WTC11 (cell line): ENCODE measurements around the gene SMC3. TPM values are rescaled to one million over a fixed set of nuclear protein-coding genes. Genes with fewer than 3 reads are reported as not detected.
A peak's percentile ranks its signal among the peaks of the same experiment; 100 is the strongest.
"Not testable (repeated sequence)": the region's sequence is repeated elsewhere in the genome, so short reads cannot be mapped to it uniquely, and the experiment has no call there.

Experiments
- ATAC-seq: fragments of 200-7000 bp; cut with Tn5 transposase; 2 replicates; pipeline ENCODE4 v1.10.0; 2021; ENCODE audit warnings: mild to moderate bottlenecking, moderate library complexity
- CTCF ChIA-PET: fragments of 300-600 bp; sonication (Branson Sonifier 250); formaldehyde crosslinking; loops from one replicate; lab custom pipeline; 2021; ENCODE audit warnings: antibody characterized with exemption; lab: Charles Lee
- POLR2A ChIA-PET: fragments of 350-600 bp; sonication (Branson Sonifier 250); formaldehyde crosslinking; loops from one replicate; lab custom pipeline; 2021; ENCODE audit warnings: antibody characterized with exemption; lab: Charles Lee
- DNase-seq: peaks from one replicate; pipeline ENCODE4 v3.0.0; 2021; ENCODE audit warnings: low spot score
- H3K27ac Mint-ChIP-seq: 2 replicates; pipeline ENCODE4 v1.8.0; 2021; ENCODE audit warnings: mixed read lengths
- H3K27me3 Mint-ChIP-seq: 2 replicates; pipeline ENCODE4 v1.8.0; 2021; ENCODE audit warnings: low read depth, mild to moderate bottlenecking, moderate library complexity, mixed read lengths
- H3K36me3 Mint-ChIP-seq: 2 replicates; pipeline ENCODE4 v1.8.0; 2021; ENCODE audit warnings: mixed read lengths
- H3K4me1 Mint-ChIP-seq: 2 replicates; pipeline ENCODE4 v1.8.0; 2022; ENCODE audit warnings: mixed read lengths
- H3K4me3 Mint-ChIP-seq: 2 replicates; pipeline ENCODE4 v1.8.0; 2021; ENCODE audit warnings: mild to moderate bottlenecking, moderate library complexity, mixed read lengths
- H3K9me3 Mint-ChIP-seq: 2 replicates; pipeline ENCODE4 v1.8.0; 2021; ENCODE audit warnings: mixed read lengths
- ETV6 ChIP-seq: sonication (generic); formaldehyde crosslinking; IDR thresholded peaks from 2 replicates; pipeline ENCODE4 v1.8.1; 2022; ENCODE audit warnings: mild to moderate bottlenecking, missing genetic modification reagents
- NFE2L1 ChIP-seq: sonication (generic); formaldehyde crosslinking; IDR thresholded peaks from 2 replicates; pipeline ENCODE4 v1.8.1; 2023; ENCODE audit warnings: missing genetic modification reagents
- RORB ChIP-seq: fragments of 250-450 bp; sonication (Bioruptor Pico); IDR thresholded peaks from 2 replicates; pipeline ENCODE4 v1.9.0; 2021; ENCODE audit warnings: mild to moderate bottlenecking
- SMAD4 ChIP-seq: sonication (generic); formaldehyde crosslinking; IDR thresholded peaks from 2 replicates; pipeline ENCODE4 v1.8.0; 2022; ENCODE audit warnings: mild to moderate bottlenecking, missing genetic modification reagents
- TEAD1 ChIP-seq: sonication (generic); formaldehyde crosslinking; IDR thresholded peaks from 2 replicates; pipeline ENCODE4 v1.8.0; 2022; ENCODE audit warnings: mild to moderate bottlenecking, missing genetic modification reagents
- ZNF121 ChIP-seq: sonication (generic); formaldehyde crosslinking; IDR thresholded peaks from 2 replicates; pipeline ENCODE4 v1.8.0; 2023; ENCODE audit warnings: missing genetic modification reagents
- ZNF423 ChIP-seq: fragments of 250-450 bp; sonication (Bioruptor Pico); IDR thresholded peaks from 2 replicates; pipeline ENCODE4 v2.1.2; 2022; ENCODE audit warnings: mild to moderate bottlenecking, moderate library complexity
- total RNA-seq: library from RNA; stranded (reverse); gene quantifications from 3 replicates; pipeline ENCODE4 v1.2.3, GENCODE V29; 2021
- TF ChIP-seq, protein P1 (sequence below): sonication (generic); formaldehyde crosslinking; IDR thresholded peaks from 2 replicates; pipeline ENCODE4 v1.8.0; 2022; ENCODE audit warnings: missing genetic modification reagents
- TF ChIP-seq, protein P2 (sequence below): sonication (generic); formaldehyde crosslinking; IDR thresholded peaks from 2 replicates; pipeline ENCODE4 v1.8.0; 2022; ENCODE audit warnings: mild to moderate bottlenecking, missing genetic modification reagents
- TF ChIP-seq, protein P3 (sequence below): sonication (generic); formaldehyde crosslinking; IDR thresholded peaks from 2 replicates; pipeline ENCODE4 v1.8.1; 2023; ENCODE audit warnings: mild to moderate bottlenecking, missing genetic modification reagents, moderate library complexity
- TF ChIP-seq, protein P4 (sequence below): sonication (generic); formaldehyde crosslinking; conservative IDR thresholded peaks from 2 replicates; pipeline ENCODE4 v1.8.1; 2023; ENCODE audit warnings: mild to moderate bottlenecking, low read depth, missing genetic modification reagents, moderate library complexity
- TF ChIP-seq, protein P5 (sequence below): sonication (generic); formaldehyde crosslinking; IDR thresholded peaks from 2 replicates; pipeline ENCODE4 v1.8.0; 2023; ENCODE audit warnings: mild to moderate bottlenecking, missing genetic modification reagents

Gene SMC3
- total RNA-seq, 1 experiment from 2014 or later, result 71.0 TPM

DNA sequence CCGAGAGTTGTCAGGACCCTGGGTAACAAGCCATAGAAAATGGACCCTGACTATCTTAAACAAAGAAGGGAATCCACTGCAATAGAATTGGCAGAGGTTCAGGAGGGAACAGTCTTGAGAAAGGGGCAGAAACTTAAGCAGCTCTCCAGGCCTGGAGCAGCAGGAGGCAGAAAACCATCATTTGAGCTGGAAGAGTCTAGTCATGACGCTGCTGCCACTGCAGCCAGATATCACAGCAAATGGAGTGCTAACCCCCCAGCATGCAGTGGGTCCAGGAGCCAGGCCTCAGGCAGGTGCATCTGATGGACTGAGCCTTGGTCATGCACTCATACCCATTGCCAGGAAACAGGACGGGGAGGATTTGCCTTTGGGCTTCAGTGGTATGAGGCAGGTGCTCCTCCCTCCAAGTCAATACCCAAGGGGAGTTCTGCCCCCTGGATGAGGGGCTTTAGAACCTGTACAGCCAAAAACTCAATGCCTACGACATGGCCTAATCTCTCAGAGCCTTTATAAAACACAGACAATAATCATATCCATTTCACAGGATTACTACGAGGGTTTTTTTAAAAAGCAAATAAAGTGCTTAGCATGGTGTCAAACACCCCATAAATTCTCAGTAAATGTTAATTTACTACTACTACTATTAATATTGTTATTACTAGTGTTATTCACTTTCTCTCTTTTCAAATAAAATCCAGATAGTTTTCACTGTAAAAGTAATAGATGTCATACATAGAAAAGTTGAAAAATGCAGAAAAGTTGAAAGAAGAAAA is 39.1 kb upstream of the SMC3 start (continued):
- TF ChIP-seq, protein P1, sequence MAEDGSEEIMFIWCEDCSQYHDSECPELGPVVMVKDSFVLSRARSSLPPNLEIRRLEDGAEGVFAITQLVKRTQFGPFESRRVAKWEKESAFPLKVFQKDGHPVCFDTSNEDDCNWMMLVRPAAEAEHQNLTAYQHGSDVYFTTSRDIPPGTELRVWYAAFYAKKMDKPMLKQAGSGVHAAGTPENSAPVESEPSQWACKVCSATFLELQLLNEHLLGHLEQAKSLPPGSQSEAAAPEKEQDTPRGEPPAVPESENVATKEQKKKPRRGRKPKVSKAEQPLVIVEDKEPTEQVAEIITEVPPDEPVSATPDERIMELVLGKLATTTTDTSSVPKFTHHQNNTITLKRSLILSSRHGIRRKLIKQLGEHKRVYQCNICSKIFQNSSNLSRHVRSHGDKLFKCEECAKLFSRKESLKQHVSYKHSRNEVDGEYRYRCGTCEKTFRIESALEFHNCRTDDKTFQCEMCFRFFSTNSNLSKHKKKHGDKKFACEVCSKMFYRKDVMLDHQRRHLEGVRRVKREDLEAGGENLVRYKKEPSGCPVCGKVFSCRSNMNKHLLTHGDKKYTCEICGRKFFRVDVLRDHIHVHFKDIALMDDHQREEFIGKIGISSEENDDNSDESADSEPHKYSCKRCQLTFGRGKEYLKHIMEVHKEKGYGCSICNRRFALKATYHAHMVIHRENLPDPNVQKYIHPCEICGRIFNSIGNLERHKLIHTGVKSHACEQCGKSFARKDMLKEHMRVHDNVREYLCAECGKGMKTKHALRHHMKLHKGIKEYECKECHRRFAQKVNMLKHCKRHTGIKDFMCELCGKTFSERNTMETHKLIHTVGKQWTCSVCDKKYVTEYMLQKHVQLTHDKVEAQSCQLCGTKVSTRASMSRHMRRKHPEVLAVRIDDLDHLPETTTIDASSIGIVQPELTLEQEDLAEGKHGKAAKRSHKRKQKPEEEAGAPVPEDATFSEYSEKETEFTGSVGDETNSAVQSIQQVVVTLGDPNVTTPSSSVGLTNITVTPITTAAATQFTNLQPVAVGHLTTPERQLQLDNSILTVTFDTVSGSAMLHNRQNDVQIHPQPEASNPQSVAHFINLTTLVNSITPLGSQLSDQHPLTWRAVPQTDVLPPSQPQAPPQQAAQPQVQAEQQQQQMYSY (CRISPR knock-in tag), result no peak
- TF ChIP-seq, all 79 proteins: peak for 0

DNA sequence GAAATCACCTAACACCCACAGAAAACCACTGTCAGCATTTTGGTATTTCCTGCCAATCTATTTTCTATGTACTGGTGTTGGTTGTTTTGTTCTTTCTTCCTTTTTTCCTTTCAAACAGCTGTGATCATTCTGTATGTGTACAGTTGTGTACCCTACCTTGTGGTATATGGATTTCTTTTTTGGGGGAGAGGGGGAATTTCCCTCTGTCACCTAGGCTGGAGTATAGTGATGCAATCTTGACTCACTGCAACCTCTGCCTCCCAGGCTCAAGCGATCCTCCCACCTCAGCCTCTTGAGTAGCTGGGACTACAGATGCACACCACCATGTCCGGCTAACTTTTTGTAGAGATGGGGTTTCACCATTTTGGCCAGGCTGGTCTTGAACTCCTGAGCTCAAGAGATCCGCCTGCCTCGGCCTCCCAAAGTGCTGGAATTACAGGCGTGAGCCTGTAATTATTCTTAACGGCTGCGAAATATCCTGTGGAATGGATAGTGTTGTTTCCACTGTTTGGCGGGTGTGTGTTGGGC is 38.4 kb upstream of the SMC3 start:
- not testable (repeated sequence) for DNase-seq, H3K36me3 Mint-ChIP-seq, H3K27me3 Mint-ChIP-seq, H3K9me3 Mint-ChIP-seq, H3K4me3 Mint-ChIP-seq, ATAC-seq
- peak overlapping the region; percentile 94 for H3K27ac Mint-ChIP-seq
- ChIA-PET POLR2A (interaction anchor here (0.7 to 1.0 kb wide), 2 partner anchors 30 to 33 kb away, joined by 4 read pairs; no protein-coding TSS in a partner anchor), CTCF (interaction anchor here (0.7 to 1.1 kb wide), 4 partner anchors 17 to 175 kb away, joined by 3 to 5 read pairs (median 4); no protein-coding TSS in a partner anchor)
- peaks cover 58% of the 10 kb centered on the region for H3K4me1 Mint-ChIP-seq

DNA sequence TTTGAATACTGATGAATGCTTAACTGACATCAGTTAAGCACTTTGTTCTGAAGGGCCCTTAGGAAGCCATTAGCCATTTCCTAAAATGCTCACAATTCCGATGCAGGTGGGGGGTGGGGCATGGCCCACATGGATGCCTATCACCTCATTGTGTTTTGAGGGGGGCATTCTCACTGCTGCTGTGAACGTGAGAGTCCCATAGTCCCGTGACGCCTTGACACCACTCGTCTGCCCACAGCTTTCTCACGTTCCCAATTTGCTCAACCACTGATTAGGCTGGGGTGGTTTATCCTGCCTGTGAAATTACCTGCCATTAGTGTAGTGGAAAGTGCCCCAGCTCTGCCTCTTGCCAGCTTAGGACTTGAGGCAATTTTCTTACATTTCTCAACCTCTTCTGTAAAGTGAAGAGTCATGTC is 37.9 kb upstream of the SMC3 start:
- Mint-ChIP-seq H3K4me1 (peaks cover 54% of the 10 kb centered on the region), H3K9me3 (no peaks in the 10 kb centered on the region), H3K36me3 (no peaks in the 10 kb centered on the region)
- peak; percentile 27 for ATAC-seq
- TF ChIP-seq, protein P2, sequence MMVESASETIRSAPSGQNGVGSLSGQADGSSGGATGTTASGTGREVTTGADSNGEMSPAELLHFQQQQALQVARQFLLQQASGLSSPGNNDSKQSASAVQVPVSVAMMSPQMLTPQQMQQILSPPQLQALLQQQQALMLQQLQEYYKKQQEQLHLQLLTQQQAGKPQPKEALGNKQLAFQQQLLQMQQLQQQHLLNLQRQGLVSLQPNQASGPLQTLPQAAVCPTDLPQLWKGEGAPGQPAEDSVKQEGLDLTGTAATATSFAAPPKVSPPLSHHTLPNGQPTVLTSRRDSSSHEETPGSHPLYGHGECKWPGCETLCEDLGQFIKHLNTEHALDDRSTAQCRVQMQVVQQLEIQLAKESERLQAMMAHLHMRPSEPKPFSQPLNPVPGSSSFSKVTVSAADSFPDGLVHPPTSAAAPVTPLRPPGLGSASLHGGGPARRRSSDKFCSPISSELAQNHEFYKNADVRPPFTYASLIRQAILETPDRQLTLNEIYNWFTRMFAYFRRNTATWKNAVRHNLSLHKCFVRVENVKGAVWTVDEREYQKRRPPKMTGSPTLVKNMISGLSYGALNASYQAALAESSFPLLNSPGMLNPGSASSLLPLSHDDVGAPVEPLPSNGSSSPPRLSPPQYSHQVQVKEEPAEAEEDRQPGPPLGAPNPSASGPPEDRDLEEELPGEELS (CRISPR knock-in tag), result no peak
- TF ChIP-seq ZNF423 (CRISPR knock-in tag) (no peak), RORB (CRISPR knock-in tag) (no peak), NFE2L1 (CRISPR knock-in tag) (no peak), TEAD1 (CRISPR knock-in tag) (peak; percentile 24; the same call in 1 of the 2 replicates), ZNF121 (CRISPR knock-in tag) (no peak), SMAD4 (no peak), ETV6 (CRISPR knock-in tag) (peak; percentile 72; the same call in 1 of the 2 replicates)
- TF ChIP-seq, protein P3, sequence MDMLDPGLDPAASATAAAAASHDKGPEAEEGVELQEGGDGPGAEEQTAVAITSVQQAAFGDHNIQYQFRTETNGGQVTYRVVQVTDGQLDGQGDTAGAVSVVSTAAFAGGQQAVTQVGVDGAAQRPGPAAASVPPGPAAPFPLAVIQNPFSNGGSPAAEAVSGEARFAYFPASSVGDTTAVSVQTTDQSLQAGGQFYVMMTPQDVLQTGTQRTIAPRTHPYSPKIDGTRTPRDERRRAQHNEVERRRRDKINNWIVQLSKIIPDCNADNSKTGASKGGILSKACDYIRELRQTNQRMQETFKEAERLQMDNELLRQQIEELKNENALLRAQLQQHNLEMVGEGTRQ, result no peak
- TF ChIP-seq, protein P4, sequence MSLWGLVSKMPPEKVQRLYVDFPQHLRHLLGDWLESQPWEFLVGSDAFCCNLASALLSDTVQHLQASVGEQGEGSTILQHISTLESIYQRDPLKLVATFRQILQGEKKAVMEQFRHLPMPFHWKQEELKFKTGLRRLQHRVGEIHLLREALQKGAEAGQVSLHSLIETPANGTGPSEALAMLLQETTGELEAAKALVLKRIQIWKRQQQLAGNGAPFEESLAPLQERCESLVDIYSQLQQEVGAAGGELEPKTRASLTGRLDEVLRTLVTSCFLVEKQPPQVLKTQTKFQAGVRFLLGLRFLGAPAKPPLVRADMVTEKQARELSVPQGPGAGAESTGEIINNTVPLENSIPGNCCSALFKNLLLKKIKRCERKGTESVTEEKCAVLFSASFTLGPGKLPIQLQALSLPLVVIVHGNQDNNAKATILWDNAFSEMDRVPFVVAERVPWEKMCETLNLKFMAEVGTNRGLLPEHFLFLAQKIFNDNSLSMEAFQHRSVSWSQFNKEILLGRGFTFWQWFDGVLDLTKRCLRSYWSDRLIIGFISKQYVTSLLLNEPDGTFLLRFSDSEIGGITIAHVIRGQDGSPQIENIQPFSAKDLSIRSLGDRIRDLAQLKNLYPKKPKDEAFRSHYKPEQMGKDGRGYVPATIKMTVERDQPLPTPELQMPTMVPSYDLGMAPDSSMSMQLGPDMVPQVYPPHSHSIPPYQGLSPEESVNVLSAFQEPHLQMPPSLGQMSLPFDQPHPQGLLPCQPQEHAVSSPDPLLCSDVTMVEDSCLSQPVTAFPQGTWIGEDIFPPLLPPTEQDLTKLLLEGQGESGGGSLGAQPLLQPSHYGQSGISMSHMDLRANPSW (CRISPR knock-in tag), result no peak
- TF ChIP-seq, protein P5, sequence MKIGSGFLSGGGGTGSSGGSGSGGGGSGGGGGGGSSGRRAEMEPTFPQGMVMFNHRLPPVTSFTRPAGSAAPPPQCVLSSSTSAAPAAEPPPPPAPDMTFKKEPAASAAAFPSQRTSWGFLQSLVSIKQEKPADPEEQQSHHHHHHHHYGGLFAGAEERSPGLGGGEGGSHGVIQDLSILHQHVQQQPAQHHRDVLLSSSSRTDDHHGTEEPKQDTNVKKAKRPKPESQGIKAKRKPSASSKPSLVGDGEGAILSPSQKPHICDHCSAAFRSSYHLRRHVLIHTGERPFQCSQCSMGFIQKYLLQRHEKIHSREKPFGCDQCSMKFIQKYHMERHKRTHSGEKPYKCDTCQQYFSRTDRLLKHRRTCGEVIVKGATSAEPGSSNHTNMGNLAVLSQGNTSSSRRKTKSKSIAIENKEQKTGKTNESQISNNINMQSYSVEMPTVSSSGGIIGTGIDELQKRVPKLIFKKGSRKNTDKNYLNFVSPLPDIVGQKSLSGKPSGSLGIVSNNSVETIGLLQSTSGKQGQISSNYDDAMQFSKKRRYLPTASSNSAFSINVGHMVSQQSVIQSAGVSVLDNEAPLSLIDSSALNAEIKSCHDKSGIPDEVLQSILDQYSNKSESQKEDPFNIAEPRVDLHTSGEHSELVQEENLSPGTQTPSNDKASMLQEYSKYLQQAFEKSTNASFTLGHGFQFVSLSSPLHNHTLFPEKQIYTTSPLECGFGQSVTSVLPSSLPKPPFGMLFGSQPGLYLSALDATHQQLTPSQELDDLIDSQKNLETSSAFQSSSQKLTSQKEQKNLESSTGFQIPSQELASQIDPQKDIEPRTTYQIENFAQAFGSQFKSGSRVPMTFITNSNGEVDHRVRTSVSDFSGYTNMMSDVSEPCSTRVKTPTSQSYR (CRISPR knock-in tag), result peak; percentile 60; the same call in 1 of the 2 replicates
- TF ChIP-seq, all 79 proteins: peak for 3
- CTCF ChIA-PET, result interaction anchor here (0.7 to 1.1 kb wide), 4 partner anchors 17 to 176 kb away, joined by 3 to 5 read pairs (median 4); no protein-coding TSS in a partner anchor
- DNase-seq, result peak; percentile 48
- Mint-ChIP-seq H3K27ac (peak overlapping the region; percentile 94), H3K27me3 (no peaks in the 10 kb centered on the region), H3K4me3 (peak overlapping the region; percentile 47)
- POLR2A ChIA-PET, result interaction anchor here (0.7 to 1.0 kb wide), 2 partner anchors 31 to 33 kb away, joined by 4 read pairs; no protein-coding TSS in a partner anchor
